Esophagus muscularis mucosa (tissue), 4 donors: ENCODE measurements around the gene AFAP1L2.

Source experiments
- EP300 ChIP-seq: sonication (generic); formaldehyde crosslinking; IDR thresholded peaks from one replicate; pipeline ENCODE4 v1.6.1; 2017; ENCODE audit warnings: antibody characterized with exemption
- POLR2A ChIP-seq: fragments of 450-650 bp; IDR thresholded peaks from one replicate; pipeline ENCODE4 v1.6.1; 2017; ENCODE audit warnings: antibody characterized with exemption, moderate library complexity, mild to moderate bottlenecking, low read depth
- POLR2AphosphoS5 ChIP-seq, 2 donors: sonication (generic); formaldehyde crosslinking; IDR thresholded peaks; one replicate each; pipeline ENCODE4 v1.6.1; 2017; ENCODE audit warnings: antibody characterized with exemption in 2 of 2
- TF ChIP-seq, protein P1 (sequence below), 3 experiments: fragments of 200-600 bp in 2 of 3; fragments of 450-650 bp in 1 of 3; sonication (generic) in 2 of 3; IDR thresholded peaks; one replicate each; pipeline ENCODE4 v1.5.1; 2017 to 2019; ENCODE audit warnings: antibody characterized with exemption in 3 of 3, mild to moderate bottlenecking in 2 of 3, moderate library complexity in 1 of 3

DNA sequence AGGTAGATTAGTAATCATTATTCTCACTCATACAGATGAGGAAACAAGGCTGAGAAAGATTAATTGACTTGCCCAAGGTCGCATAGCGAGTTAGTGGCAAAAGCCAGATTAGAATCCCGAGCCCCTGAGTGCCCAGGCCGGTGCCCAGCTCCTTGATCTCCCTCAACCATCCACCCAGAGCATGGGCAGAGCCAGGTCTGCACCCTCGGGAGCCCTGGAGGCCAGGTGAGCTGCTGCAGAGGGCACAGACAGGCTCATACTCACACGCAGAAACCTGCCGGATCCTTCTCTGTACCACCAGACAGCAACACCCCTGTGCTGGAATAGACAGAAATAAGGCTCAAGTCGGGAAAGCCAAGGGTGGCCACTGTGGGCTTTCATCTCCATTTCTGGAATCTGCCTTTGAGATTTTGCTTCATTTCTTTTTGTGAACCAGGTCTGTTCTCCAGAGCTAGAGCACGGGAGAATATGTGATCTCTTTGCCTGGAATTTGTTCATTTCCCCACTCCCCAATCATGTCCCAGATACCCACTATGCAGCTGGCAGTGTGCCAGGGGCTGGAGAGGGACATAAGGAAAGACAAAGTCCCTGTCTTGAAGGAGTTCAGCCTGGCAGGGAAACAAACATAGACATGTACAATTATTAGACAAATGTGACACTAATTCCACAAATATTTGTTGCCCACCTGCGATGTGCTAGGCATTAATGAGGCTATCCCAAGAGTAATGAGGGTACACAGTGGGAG is 5.5 kb downstream of the AFAP1L2 start:
- TF ChIP-seq, protein P1, sequence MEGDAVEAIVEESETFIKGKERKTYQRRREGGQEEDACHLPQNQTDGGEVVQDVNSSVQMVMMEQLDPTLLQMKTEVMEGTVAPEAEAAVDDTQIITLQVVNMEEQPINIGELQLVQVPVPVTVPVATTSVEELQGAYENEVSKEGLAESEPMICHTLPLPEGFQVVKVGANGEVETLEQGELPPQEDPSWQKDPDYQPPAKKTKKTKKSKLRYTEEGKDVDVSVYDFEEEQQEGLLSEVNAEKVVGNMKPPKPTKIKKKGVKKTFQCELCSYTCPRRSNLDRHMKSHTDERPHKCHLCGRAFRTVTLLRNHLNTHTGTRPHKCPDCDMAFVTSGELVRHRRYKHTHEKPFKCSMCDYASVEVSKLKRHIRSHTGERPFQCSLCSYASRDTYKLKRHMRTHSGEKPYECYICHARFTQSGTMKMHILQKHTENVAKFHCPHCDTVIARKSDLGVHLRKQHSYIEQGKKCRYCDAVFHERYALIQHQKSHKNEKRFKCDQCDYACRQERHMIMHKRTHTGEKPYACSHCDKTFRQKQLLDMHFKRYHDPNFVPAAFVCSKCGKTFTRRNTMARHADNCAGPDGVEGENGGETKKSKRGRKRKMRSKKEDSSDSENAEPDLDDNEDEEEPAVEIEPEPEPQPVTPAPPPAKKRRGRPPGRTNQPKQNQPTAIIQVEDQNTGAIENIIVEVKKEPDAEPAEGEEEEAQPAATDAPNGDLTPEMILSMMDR (IDR thresholded peaks at IDR 0.05): no peak
- TF ChIP-seq POLR2A (no peak), POLR2AphosphoS5 (IDR thresholded peaks at IDR 0.05) (no peak), EP300 (no peak)
